ENCODE results near the gene HSPA12B.

Gene HSPA12B

DNA sequence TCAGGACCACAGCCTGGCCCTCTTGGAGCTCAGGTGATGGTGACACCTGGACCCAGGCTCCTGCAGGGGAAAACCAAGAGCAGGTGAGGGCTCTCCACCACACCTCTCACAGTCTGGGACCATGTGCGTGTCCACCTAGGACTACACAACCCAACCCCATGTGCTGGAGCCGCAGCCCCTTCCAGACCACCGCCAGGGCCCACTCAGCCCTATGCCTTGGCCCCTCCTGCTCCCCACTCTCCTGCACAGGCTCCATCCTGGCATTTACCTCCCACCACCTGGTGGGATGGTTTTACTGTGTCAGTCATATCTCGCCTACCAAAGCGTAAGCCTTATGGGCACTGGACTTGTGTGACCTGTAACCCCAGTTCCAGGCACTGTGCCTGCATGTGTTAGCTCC lies 37.6 kb upstream of the HSPA12B start:
- Histone ChIP-seq H3K36me3 (ENCODE audit: control insufficient read depth in 2 of 2, insufficient read depth in 1 of 2, low read length in 2 of 2) (no peaks in the 10 kb centered on the region), H3K9me3 (ENCODE audit: control insufficient read depth, insufficient read depth, low read depth, low read length) (no peaks in the 10 kb centered on the region), H3K27ac (ENCODE audit: extremely low read depth, low read depth, low read length) (no peak overlapping the region), H3K4me3 (ENCODE audit: low read depth, low read length) (no peak overlapping the region), H3K4me1 (ENCODE audit: control insufficient read depth, insufficient read depth, low read length) (no peaks in the 10 kb centered on the region)
- POLR2A ChIA-PET = no interaction called here
- CTCF ChIA-PET = interaction anchor here (0.7 to 4.3 kb wide), 7 partner anchors 13 to 131 kb away, joined by 3 to 28 read pairs (median 5); no protein-coding TSS in a partner anchor
- no peak for TF ChIP-seq SCRT2 (tag by site-specific recombination; IDR thresholded peaks at IDR 0.05)
- no peak for TF ChIP-seq ZNF48 (tag by site-specific recombination; IDR thresholded peaks at IDR 0.05)
- no peak for TF ChIP-seq ZXDB (tag by site-specific recombination; IDR thresholded peaks at IDR 0.05)
- TF ChIP-seq ZNF768 (tag by site-specific recombination; IDR thresholded peaks at IDR 0.05) = no peak
- TF ChIP-seq, protein P1, sequence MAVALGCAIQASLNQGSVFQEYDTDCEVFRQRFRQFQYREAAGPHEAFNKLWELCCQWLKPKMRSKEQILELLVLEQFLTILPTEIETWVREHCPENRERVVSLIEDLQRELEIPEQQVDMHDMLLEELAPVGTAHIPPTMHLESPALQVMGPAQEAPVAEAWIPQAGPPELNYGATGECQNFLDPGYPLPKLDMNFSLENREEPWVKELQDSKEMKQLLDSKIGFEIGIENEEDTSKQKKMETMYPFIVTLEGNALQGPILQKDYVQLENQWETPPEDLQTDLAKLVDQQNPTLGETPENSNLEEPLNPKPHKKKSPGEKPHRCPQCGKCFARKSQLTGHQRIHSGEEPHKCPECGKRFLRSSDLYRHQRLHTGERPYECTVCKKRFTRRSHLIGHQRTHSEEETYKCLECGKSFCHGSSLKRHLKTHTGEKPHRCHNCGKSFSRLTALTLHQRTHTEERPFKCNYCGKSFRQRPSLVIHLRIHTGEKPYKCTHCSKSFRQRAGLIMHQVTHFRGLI (tag by site-specific recombination; IDR thresholded peaks at IDR 0.05) = no peak
- no peak for TF ChIP-seq ZNF585B (tag by site-specific recombination; IDR thresholded peaks at IDR 0.05)
- TF ChIP-seq, protein P2, sequence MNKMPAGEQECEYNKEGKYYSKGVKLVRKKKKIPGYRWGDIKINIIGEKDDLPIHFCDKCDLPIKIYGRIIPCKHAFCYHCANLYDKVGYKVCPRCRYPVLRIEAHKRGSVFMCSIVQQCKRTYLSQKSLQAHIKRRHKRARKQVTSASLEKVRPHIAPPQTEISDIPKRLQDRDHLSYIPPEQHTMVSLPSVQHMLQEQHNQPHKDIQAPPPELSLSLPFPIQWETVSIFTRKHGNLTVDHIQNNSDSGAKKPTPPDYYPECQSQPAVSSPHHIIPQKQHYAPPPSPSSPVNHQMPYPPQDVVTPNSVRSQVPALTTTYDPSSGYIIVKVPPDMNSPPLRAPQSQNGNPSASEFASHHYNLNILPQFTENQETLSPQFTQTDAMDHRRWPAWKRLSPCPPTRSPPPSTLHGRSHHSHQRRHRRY (tag by site-specific recombination; IDR thresholded peaks at IDR 0.05) = no peak
- TF ChIP-seq OVOL3 (tag by site-specific recombination; IDR thresholded peaks at IDR 0.05) = no peak
- TF ChIP-seq ZNF214 (tag by site-specific recombination; IDR thresholded peaks at IDR 0.05; ENCODE audit: borderline replicate concordance) = no peak
- TF ChIP-seq ZNF335 (tag by site-specific recombination; conservative IDR thresholded peaks at IDR 0.05) = no peak
- TF ChIP-seq, protein P3, sequence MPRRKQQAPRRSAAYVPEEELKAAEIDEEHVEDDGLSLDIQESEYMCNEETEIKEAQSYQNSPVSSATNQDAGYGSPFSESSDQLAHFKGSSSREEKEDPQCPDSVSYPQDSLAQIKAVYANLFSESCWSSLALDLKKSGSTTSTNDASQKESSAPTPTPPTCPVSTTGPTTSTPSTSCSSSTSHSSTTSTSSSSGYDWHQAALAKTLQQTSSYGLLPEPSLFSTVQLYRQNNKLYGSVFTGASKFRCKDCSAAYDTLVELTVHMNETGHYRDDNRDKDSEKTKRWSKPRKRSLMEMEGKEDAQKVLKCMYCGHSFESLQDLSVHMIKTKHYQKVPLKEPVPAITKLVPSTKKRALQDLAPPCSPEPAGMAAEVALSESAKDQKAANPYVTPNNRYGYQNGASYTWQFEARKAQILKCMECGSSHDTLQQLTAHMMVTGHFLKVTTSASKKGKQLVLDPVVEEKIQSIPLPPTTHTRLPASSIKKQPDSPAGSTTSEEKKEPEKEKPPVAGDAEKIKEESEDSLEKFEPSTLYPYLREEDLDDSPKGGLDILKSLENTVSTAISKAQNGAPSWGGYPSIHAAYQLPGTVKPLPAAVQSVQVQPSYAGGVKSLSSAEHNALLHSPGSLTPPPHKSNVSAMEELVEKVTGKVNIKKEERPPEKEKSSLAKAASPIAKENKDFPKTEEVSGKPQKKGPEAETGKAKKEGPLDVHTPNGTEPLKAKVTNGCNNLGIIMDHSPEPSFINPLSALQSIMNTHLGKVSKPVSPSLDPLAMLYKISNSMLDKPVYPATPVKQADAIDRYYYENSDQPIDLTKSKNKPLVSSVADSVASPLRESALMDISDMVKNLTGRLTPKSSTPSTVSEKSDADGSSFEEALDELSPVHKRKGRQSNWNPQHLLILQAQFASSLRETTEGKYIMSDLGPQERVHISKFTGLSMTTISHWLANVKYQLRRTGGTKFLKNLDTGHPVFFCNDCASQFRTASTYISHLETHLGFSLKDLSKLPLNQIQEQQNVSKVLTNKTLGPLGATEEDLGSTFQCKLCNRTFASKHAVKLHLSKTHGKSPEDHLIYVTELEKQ (tag by site-specific recombination; IDR thresholded peaks at IDR 0.05; ENCODE audit: borderline replicate concordance) = no peak
- no peak for TF ChIP-seq ZNF514 (tag by site-specific recombination; IDR thresholded peaks at IDR 0.05)
- no peak for TF ChIP-seq ZNF239 (tag by site-specific recombination; IDR thresholded peaks at IDR 0.05)
- no peak for TF ChIP-seq ZNF202 (tag by site-specific recombination; IDR thresholded peaks at IDR 0.05; ENCODE audit: borderline replicate concordance)
- TF ChIP-seq GLI4 (tag by site-specific recombination; IDR thresholded peaks at IDR 0.05) = no peak
- TF ChIP-seq, protein P4, sequence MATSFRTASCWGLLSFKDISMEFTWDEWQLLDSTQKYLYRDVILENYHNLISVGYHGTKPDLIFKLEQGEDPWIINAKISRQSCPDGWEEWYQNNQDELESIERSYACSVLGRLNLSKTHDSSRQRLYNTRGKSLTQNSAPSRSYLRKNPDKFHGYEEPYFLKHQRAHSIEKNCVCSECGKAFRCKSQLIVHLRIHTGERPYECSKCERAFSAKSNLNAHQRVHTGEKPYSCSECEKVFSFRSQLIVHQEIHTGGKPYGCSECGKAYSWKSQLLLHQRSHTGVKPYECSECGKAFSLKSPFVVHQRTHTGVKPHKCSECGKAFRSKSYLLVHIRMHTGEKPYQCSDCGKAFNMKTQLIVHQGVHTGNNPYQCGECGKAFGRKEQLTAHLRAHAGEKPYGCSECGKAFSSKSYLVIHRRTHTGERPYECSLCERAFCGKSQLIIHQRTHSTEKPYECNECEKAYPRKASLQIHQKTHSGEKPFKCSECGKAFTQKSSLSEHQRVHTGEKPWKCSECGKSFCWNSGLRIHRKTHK (tag by site-specific recombination; IDR thresholded peaks at IDR 0.05) = no peak
- no peak for TF ChIP-seq ZNF792 (tag by site-specific recombination; IDR thresholded peaks at IDR 0.05)

DNA sequence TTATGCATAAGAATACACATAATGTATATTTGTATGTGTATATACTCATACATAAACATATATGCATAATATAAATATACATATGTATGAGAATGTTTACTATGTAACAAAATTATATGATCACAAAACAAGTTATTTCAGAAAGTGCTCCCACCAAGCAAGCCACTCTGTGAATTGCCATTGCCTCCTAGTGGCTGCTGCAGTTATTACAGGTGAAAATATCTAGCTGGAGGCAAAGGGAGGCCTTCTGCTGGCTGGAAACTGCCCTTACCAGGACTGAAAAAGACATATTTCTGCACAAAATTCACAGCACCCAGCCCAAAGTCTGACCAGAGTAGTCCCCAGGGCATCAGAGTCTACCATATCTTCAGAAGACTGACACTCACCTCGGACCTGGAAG lies 36.3 kb upstream of the HSPA12B start:
- H3K27ac ChIP-seq (ENCODE audit: extremely low read depth, low read depth, low read length) = no peak overlapping the region
- ChIA-PET CTCF (interaction anchor here (0.7 to 4.3 kb wide), 16 partner anchors 8 to 476 kb away, joined by 3 to 28 read pairs (median 4); partner anchors contain the start of genes ADAM33 and ADISSP), POLR2A (no interaction called here)
- H3K4me1 ChIP-seq (ENCODE audit: control insufficient read depth, insufficient read depth, low read length) = no peaks in the 10 kb centered on the region
- no peak overlapping the region for H3K4me3 ChIP-seq (ENCODE audit: low read depth, low read length)
- no peaks in the 10 kb centered on the region for H3K36me3 ChIP-seq (ENCODE audit: control insufficient read depth in 2 of 2, insufficient read depth in 1 of 2, low read length in 2 of 2)
- no peaks in the 10 kb centered on the region for H3K9me3 ChIP-seq (ENCODE audit: control insufficient read depth, insufficient read depth, low read depth, low read length)
- TF ChIP-seq ZSCAN23 (tag by site-specific recombination; IDR thresholded peaks at IDR 0.05) (no peak), ZFP3 (tag by site-specific recombination; IDR thresholded peaks at IDR 0.05; ENCODE audit: low read depth) (no peak), BCL11A (tag by site-specific recombination; IDR thresholded peaks at IDR 0.05; ENCODE audit: low read depth) (no peak)
- TF ChIP-seq, protein P5, sequence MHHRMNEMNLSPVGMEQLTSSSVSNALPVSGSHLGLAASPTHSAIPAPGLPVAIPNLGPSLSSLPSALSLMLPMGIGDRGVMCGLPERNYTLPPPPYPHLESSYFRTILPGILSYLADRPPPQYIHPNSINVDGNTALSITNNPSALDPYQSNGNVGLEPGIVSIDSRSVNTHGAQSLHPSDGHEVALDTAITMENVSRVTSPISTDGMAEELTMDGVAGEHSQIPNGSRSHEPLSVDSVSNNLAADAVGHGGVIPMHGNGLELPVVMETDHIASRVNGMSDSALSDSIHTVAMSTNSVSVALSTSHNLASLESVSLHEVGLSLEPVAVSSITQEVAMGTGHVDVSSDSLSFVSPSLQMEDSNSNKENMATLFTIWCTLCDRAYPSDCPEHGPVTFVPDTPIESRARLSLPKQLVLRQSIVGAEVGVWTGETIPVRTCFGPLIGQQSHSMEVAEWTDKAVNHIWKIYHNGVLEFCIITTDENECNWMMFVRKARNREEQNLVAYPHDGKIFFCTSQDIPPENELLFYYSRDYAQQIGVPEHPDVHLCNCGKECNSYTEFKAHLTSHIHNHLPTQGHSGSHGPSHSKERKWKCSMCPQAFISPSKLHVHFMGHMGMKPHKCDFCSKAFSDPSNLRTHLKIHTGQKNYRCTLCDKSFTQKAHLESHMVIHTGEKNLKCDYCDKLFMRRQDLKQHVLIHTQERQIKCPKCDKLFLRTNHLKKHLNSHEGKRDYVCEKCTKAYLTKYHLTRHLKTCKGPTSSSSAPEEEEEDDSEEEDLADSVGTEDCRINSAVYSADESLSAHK (tag by site-specific recombination; IDR thresholded peaks at IDR 0.05) = no peak
- TF ChIP-seq, protein P6, sequence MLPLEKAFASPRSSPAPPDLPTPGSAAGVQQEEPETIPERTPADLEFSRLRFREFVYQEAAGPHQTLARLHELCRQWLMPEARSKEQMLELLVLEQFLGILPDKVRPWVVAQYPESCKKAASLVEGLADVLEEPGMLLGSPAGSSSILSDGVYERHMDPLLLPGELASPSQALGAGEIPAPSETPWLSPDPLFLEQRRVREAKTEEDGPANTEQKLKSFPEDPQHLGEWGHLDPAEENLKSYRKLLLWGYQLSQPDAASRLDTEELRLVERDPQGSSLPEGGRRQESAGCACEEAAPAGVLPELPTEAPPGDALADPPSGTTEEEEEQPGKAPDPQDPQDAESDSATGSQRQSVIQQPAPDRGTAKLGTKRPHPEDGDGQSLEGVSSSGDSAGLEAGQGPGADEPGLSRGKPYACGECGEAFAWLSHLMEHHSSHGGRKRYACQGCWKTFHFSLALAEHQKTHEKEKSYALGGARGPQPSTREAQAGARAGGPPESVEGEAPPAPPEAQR (tag by site-specific recombination; IDR thresholded peaks at IDR 0.05) = no peak
- TF ChIP-seq, protein P7, sequence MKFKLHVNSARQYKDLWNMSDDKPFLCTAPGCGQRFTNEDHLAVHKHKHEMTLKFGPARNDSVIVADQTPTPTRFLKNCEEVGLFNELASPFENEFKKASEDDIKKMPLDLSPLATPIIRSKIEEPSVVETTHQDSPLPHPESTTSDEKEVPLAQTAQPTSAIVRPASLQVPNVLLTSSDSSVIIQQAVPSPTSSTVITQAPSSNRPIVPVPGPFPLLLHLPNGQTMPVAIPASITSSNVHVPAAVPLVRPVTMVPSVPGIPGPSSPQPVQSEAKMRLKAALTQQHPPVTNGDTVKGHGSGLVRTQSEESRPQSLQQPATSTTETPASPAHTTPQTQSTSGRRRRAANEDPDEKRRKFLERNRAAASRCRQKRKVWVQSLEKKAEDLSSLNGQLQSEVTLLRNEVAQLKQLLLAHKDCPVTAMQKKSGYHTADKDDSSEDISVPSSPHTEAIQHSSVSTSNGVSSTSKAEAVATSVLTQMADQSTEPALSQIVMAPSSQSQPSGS (tag by site-specific recombination; IDR thresholded peaks at IDR 0.05; ENCODE audit: low read depth) = no peak
